Colonic mucosa (tissue), 4 donors: ENCODE measurements around the gene TMCC1. TPM values are rescaled to one million over a fixed set of nuclear protein-coding genes. Genes with fewer than 3 reads are reported as not detected.

Experiments
- DNase-seq: peaks from one replicate; pipeline ENCODE4 v3.0.0-alpha.2; 2020
- H3K27ac ChIP-seq: fragments of 200-600 bp; one replicate; pipeline ENCODE4 v1.8.0; 2021
- H3K27me3 ChIP-seq: fragments of 200-600 bp; one replicate; pipeline ENCODE4 v1.8.0; 2021
- H3K36me3 ChIP-seq: fragments of 200-600 bp; one replicate; pipeline ENCODE4 v1.8.0; 2021
- H3K4me1 ChIP-seq: fragments of 200-600 bp; one replicate; pipeline ENCODE4 v1.8.0; 2021; ENCODE audit warnings: mild to moderate bottlenecking
- H3K4me3 ChIP-seq: fragments of 200-600 bp; one replicate; pipeline ENCODE4 v1.8.0; 2021
- H3K9ac ChIP-seq, 2 donors: one replicate each; pipeline ENCODE4 v1.7.0; 2013; ENCODE audit warnings: control low read depth in 2 of 2, low read depth in 2 of 2, low read length in 2 of 2
- H3K9me3 ChIP-seq: fragments of 200-600 bp; one replicate; pipeline ENCODE4 v1.8.0; 2021
- intact Hi-C: fragments of 100-400 bp; cut with DNase I; formaldehyde crosslinking; loops from one replicate; pipeline ENCODE4 v1.14.1; 2022
- total RNA-seq, 2 donors: library from RNA; stranded (reverse); fragmentation: NEBNext Ultra II Directional in 1 of 2; extraction: Animal tissue kit (Norgen Biotek cat#: 25700) in 1 of 2; gene quantifications; one replicate each; pipeline ENCODE4 v1.2.1, GENCODE V29; 2021
- TF ChIP-seq, protein P1 (sequence below): fragments of 200-600 bp; IDR thresholded peaks from one replicate; pipeline ENCODE4 v1.8.0; 2022; ENCODE audit warnings: antibody characterized with exemption, mild to moderate bottlenecking
- donor health status: healthy.
- donor health status: DM: no; HTN: no; CAD: no.
- donor health status: DM: no; HTN: no; CAD: no.

Gene TMCC1
- total RNA-seq, 2 donors from 2014 or later = 23.2 to 32.8 TPM

GRCh38 chr3:129618186-129618820 is 275.2 kb downstream of the TMCC1 start:
- H3K36me3 ChIP-seq = no peaks in the 10 kb centered on the region
- H3K9me3 ChIP-seq = no peaks in the 10 kb centered on the region
- no peak overlapping the region for H3K27ac ChIP-seq
- no peak overlapping the region for H3K9ac ChIP-seq
- no peaks in the 10 kb centered on the region for H3K4me1 ChIP-seq
- intact Hi-C loops = no loop called here
- TF ChIP-seq, protein P1, sequence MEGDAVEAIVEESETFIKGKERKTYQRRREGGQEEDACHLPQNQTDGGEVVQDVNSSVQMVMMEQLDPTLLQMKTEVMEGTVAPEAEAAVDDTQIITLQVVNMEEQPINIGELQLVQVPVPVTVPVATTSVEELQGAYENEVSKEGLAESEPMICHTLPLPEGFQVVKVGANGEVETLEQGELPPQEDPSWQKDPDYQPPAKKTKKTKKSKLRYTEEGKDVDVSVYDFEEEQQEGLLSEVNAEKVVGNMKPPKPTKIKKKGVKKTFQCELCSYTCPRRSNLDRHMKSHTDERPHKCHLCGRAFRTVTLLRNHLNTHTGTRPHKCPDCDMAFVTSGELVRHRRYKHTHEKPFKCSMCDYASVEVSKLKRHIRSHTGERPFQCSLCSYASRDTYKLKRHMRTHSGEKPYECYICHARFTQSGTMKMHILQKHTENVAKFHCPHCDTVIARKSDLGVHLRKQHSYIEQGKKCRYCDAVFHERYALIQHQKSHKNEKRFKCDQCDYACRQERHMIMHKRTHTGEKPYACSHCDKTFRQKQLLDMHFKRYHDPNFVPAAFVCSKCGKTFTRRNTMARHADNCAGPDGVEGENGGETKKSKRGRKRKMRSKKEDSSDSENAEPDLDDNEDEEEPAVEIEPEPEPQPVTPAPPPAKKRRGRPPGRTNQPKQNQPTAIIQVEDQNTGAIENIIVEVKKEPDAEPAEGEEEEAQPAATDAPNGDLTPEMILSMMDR = no peak
- no peak overlapping the region for H3K4me3 ChIP-seq
- H3K27me3 ChIP-seq = no peaks in the 10 kb centered on the region
- DNase-seq = no peak

DNA sequence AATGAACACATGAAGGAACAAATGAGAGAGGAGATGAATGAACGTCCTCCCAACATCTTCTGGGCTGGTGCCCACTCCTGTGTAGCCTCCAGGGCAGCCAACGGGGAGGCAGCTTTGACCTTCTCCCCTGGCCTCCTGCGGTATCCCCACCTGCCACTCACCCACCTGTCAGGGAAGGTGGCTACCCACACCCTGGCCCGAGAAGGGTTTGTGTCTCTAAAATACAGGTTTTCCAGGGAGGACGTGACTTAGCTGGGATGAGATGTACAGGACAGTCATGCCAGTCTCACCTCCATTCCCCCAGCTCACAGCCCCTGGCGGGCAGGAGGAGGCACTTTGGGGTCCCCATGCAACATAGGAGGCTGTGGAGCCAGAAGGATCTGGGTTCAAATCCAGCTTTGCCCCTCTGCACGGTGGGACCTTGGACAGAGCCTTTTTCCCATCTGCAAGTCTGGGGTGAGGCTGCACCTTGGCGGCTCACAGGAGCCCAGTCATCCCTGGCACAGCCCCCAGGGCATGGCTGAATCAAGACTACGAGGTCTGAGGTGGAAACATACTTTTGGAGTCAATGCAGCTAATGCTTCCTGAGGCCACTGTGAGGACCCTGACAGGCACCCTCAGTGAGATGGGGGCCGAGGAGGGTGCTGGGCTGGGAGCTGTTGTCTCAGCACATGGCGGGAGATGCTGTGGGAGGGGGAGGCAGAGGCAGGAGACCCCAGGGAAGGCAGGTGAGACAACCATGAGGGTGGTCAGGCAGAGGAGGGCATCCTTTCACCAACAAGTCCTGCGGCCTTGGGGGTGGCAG is 275.9 kb downstream of the TMCC1 start:
- no peaks in the 10 kb centered on the region for H3K4me1 ChIP-seq
- TF ChIP-seq, protein P1 = no peak

DNA sequence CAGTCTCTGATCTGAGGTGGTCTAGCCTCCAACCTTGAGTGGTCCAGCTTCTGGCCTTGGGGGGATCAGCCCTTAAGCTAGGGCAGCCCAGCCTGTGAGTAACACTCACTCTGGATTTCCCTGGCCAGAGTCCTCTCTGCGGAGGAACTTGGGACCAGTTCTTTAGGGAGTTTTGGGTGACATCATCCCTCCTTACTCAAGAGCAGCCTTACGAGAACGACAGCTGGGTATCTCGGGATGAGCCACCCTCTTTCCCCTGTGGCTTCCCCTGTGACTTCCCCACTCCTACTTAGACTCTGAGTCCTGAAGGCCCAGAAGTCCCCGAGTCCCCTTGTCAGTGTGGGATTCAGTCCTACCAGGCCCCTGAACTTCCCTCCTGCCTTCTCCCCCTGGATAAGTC is 276.8 kb downstream of the TMCC1 start:
- H3K27ac ChIP-seq = peak overlapping the region; percentile 23
- TF ChIP-seq, protein P1 = no peak
- no peaks in the 10 kb centered on the region for H3K36me3 ChIP-seq
- H3K27me3 ChIP-seq = no peaks in the 10 kb centered on the region
- H3K4me3 ChIP-seq = no peak overlapping the region
- H3K9me3 ChIP-seq = no peaks in the 10 kb centered on the region
- H3K4me1 ChIP-seq = no peaks in the 10 kb centered on the region
- DNase-seq = peak; percentile 39
- intact Hi-C loops = no loop called here
- peak overlapping the region; percentile 12 to 40 for H3K9ac ChIP-seq

More for the DNA sequence above, 275.9 kb downstream of the TMCC1 start:
- no peak overlapping the region for H3K9ac ChIP-seq
- H3K4me3 ChIP-seq = no peak overlapping the region
- no peak for DNase-seq
- H3K27me3 ChIP-seq = no peaks in the 10 kb centered on the region
- no peaks in the 10 kb centered on the region for H3K36me3 ChIP-seq
- intact Hi-C loops = no loop called here
- H3K9me3 ChIP-seq = no peaks in the 10 kb centered on the region
- peak overlapping the region; percentile 23 for H3K27ac ChIP-seq

DNA sequence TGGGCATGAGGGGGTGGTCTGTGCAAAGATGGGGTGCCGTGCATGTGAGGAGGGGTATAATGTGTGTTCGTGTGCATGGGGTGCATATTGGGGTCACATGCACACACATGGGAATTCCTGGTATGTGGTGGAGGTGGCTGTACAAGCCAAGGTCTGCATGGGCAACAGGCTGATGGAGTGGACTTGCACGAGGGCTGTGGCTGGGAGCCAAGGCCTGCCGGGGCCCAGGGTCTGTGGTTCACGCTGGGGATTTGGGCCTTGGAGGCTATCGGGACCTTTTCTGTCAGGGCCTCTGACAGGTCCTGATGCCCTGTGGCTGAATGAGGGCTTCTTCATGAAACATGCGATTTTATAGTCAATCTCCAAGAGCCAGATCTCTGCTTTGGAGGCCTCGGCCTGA is 277.2 kb downstream of the TMCC1 start:
- TF ChIP-seq, protein P1 = no peak
- H3K4me1 ChIP-seq = no peaks in the 10 kb centered on the region
- intact Hi-C loops = no loop called here
- no peaks in the 10 kb centered on the region for H3K36me3 ChIP-seq
- no peaks in the 10 kb centered on the region for H3K9me3 ChIP-seq
- peak overlapping the region; percentile 23 for H3K27ac ChIP-seq
- H3K4me3 ChIP-seq = no peak overlapping the region
- H3K9ac ChIP-seq = peak overlapping the region; percentile 3 to 40
- no peaks in the 10 kb centered on the region for H3K27me3 ChIP-seq
- peak; percentile 22 for DNase-seq

DNA sequence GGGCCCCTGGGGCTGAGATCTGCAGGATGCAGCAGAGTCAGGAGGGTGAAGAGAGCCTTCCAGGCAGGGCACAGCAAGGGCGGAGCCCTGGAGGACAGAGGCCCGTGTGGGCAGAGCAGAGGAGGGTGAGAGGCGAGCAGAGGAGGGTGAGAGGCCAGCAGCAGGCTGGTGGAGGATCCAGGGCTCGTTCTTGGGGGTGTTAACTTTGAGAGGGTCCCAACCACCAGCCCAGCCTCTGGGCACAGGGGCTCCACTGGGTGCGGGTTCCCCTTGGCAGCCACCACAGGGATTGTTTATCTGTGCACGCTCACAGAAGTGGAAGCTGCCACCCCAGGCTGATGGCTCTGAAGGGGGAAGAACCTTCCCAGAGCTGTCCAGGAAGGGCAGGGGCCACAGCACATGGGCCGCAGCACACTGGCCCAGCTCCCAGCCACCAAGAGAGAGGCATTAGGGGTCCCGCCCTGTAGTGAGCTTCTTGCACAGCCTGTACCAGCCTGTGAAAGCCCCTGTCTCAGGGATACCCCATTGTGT is 277.7 kb downstream of the TMCC1 start:
- peak overlapping the region in 1 of 2 donors; percentile 37 for H3K9ac ChIP-seq
- no peak overlapping the region for H3K4me3 ChIP-seq
- DNase-seq = peak; percentile 35
- H3K9me3 ChIP-seq = no peaks in the 10 kb centered on the region
- no peaks in the 10 kb centered on the region for H3K4me1 ChIP-seq
- peak overlapping the region; percentile 23 for H3K27ac ChIP-seq
- intact Hi-C loops = no loop called here
- H3K27me3 ChIP-seq = no peaks in the 10 kb centered on the region
- TF ChIP-seq, protein P1 = no peak
- H3K36me3 ChIP-seq = no peaks in the 10 kb centered on the region
